Activated CD8-positive, alpha-beta memory T cell treated with anti-CD3 and anti-CD28 coated beads for 4 hours (primary cell): ENCODE results near the gene SGSM1.
"Not testable (repeated sequence)": the region's sequence is repeated elsewhere in the genome, so short reads cannot be mapped to it uniquely, and the experiment has no call there.

Experiments
- DNase-seq, 2 donors: peaks; one replicate each; pipeline ENCODE4 v3.0.0-alpha.2; 2020; ENCODE audit warnings: low read depth in 2 of 2

SGSM1 gene

DNA sequence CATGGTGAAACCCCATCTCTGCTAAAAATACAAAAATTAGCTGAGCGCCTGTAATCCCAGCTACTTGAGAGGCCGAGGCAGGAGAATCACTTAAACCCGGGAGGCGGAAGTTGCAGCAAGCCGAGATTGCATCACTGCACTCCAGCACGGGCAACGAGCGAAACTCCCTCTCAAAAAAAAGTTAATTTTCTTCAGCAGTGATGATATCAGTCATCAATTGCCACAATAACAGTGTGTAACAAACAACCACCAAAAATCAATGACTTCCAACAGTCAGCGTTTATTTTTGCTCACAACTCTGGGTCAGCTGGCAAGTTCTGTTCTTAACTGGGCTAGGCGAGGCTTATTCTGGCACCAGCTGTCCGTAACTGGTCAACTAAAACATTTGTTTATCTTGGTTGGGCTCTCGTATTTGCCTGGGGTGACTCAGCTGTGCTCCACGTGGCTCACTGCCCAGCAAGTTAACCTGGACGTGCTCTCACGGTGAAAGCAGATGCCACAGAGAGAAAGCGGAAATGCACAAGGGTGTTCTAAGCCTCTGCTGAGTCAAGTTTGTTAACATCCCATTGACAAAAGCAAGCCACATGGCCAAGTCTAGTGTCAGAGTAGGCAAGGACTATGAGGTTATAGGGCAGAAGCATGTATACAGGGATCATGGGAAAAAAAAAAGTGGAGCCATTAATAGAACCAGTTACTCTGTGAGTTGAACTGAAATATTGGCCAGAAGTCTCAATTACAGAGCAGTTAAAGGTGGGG is 88.4 kb downstream of the SGSM1 start:
- no peak for DNase-seq

- no peak for DNase-seq
Measured at GRCh38 chr22:24894998-24895397, 89.0 kb downstream of the SGSM1 start.

DNA sequence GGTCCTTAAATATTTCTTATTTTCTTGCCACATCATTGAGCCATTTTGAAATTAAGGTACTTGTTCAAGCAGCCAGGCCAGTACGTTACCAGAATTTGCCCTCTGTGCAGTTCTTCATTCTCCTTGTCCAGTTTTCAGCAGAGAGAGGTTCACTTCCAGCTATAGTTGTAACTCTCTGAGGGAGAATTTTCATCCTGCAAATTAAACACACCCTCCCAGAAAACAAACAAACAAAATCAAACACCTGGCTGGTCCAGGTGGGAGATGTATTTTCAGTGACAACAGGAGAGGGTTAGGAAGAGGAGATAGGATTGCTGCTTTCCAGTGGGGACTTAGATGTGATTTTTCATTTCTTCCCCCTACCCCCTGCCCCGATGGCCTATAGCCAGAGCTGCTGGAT is 95.4 kb downstream of the SGSM1 start:
- DNase-seq, result no peak

GRCh38 chr22:24905909-24906308 is 99.9 kb downstream of the SGSM1 start:
- DNase-seq, result no peak

DNA sequence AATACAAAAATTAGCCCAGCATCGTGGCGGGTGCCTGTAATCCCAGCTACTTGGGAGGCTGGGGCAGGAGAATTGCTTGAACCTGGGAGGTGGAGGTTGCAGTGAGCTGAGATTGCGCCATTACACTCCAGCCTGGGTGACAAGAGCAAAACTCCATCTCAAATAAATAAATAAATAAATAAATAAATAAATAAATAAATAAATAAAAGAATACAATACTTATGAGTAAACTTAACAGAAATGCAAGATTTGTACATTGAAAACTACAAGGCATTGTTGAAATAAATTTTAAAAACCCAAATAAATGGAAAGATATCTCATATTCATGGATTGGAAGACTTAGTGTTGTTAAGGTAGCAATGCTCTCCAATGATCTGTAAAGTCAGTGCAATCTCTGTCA is 101.1 kb downstream of the SGSM1 start:
- DNase-seq, result not testable (repeated sequence)

- no peak for DNase-seq
Measured at GRCh38 chr22:24920029-24920428, 114.0 kb downstream of the SGSM1 start.

- no peak for DNase-seq
Measured at GRCh38 chr22:24925586-24926427, 119.8 kb downstream of the SGSM1 start.

DNA sequence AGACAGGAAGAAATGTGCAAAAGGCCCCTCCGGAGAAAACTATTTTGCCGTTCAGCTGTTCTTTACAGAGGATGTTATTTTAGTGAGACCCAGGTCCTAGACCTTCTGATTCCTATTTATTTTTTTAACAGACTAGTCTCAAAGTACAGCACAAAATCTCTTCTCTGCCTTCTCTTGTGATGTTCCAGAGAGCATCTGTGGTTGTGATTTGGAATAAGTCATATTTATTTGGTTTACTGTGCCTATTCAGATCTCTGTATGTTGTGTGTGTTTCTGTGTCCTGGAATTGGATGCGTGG is 120.4 kb downstream of the SGSM1 start:
- no peak for DNase-seq

DNA sequence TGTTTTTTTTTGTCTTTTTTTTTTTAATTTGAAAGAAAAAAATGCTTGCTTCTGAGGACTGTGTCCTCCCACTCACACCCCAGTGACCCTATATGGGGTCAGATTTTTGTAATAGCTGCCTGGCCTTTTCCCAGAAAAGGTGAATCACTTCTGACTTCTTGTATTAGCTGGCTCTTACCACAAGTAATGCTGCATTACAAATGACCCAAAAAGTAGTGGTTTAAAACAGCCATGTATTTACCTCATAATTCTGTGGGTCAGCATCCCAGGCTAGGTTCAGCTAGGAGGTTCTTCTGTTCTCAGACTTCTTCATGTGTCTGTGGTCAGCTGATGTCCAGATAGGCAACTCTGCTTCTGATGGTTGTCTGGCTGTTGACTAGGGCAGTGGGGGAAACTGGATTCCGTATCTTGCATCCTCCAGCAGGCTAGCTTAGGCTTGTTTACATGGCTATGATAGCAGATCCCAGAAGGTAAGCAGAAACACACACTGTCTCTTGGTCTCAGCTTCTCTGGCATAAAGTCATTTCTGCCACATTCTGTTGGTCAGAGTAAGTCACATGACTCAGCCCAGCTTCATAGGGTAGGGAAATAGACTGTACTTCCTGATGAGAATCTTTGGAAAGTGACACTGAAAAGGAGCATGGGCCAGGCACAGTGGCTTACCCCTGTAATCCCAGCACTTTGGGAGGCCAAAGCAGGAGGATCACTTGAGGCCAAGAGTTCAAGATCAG is 121.0 kb downstream of the SGSM1 start:
- DNase-seq, result no peak

GRCh38 chr22:24928322-24928721 is 122.3 kb downstream of the SGSM1 start:
- DNase-seq, result no peak

DNA sequence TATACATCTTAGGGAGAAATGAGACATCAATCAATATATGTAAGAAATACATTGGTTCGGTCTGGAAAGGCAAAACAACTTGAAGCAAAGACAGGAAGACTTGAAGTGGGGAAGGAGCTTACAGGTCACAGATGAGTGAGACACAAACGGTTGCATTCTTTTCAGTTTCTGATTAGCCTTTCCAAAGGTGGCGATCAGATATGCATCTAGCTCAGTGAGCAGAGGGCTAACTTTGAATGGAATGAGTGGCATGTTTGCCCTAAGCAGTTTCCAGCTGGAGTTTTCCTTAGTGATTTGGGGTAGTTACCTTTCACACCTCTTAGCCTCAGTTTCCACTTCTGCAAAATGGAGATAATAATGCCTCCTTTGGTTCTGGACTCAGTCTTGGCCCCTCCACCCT is 124.7 kb downstream of the SGSM1 start:
- DNase-seq, result no peak

GRCh38 chr22:24935771-24936483 is 129.9 kb downstream of the SGSM1 start:
- no peak for DNase-seq

DNA sequence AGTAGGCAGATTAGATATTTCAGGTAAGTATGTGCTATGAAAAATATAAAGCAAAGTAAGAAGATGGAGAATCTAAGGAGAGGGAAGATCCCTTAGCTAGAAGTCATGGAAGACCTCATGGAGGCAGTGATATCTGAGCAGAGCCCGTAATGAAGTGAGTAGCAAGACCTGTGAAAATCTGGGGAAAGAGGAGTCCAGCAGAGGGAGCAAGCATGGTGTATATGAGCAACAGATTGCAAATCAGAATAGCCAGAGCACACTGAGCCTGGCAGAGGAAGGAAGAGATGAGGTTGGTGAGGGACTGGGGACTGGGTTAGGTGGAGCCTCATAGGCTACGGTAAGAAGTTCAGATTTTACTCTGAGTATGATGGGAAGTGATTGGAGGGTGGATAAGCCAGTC is 131.1 kb downstream of the SGSM1 start:
- DNase-seq, result no peak

DNA sequence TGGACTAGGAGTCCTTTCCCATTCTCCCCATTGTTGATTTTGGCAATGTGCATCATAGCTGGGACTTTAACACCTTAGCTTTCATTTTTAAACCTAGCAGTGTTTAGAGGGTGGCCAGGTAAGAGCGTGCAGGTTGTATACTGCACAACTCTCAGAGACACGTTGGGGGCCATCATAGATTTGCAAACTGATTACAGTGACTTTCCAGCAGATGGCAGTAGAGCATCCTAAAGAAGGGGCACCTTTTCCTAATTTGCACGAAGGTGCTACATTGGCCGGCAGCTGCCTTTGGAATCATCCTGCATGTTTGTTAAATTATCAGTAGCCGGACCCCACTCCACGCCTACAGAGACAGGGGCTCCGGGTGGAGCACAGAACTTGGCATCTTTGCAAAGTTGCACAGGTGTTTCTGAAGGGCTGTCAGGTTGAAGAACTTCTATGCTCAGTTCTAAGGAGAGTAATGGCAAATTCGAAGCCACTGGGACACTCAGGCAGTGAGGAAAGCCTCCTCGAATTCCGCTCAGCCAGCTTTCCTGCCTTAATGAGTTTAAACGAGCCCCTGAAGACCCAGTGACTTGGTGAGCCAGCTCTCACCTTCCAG is 132.8 kb downstream of the SGSM1 start:
- DNase-seq, result no peak

DNA sequence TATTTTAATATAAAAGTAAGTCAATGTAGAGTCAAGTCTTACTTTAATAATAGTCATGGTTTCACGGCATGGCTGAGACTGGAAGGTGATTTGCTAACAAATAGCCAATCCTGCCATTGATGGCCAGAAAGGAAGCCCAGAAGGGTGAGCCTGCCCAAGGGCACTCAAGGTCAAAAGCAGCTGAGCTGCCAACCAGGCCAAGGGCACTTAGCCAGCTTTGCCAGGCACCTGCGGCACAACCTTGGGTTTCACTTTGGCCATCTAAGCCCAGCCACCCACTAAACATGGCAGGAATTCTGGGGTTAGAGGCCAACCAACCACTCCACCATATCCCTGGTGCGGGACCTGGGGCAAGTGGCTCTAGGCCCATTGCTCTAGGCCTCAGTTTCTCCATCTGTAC is 136.3 kb downstream of the SGSM1 start:
- no peak for DNase-seq

DNA sequence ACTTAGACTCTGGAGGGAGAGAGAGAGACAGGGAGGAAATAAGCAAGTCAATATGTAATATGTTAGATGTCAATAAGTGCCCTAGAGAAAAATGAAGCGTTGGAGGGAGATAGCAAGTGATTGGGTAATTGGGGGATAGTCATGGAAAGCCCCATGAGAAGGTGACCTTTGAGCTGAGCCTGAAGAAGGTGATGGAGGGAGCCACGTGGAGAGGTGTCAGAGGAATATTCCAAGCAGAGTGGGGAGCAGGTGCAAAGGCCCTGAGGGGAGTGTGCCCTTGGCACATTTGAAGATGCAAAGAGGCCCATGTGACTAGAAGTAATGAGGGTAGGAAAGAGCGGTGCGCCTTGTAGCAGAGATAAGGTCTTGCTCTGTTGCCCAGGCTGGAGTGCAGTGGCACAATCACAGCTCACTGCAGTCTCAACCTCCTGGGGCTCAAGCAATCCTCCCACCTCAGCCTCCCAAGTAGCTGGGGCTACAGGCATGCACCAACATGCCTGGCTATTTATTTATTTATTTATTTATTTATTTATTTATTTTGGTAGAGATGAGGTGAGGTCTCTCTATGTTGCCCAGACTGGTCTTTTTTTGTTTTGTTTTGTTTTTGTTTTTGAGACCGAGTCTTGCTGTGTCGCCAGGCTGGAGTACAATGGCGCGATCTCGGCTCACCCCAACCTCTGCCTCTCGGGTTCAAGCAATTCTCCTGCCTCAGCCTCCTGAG is 138.4 kb downstream of the SGSM1 start:
- no peak for DNase-seq

- DNase-seq, result no peak
Measured at GRCh38 chr22:24945430-24945829, 139.4 kb downstream of the SGSM1 start.

- no peak for DNase-seq
Measured at GRCh38 chr22:24947383-24947782, 141.4 kb downstream of the SGSM1 start.

- DNase-seq, result no peak
Measured at GRCh38 chr22:24947881-24948280, 141.9 kb downstream of the SGSM1 start.

- no peak for DNase-seq
Measured at GRCh38 chr22:24948356-24949202, 142.6 kb downstream of the SGSM1 start.
